HG02870 (cell line): ENCODE results near the gene CD34.

Experiments
- ATAC-seq: cut with Tn5 transposase; IDR thresholded peaks from one replicate; pipeline ENCODE4 v1.9.1; 2021; ENCODE audit warnings: mild to moderate bottlenecking, moderate library complexity; ENCODE audit not compliant: unreplicated experiment

The CD34 gene

GRCh38 chr1:207836591-207837347, 74.2 kb downstream of the CD34 start:
- ATAC-seq, result no peak

- ATAC-seq, result no peak
Measured at GRCh38 chr1:207835958-207836357, 75.0 kb downstream of the CD34 start.

- no peak for ATAC-seq
Measured at GRCh38 chr1:207833956-207834660, 76.8 kb downstream of the CD34 start.

- no peak for ATAC-seq
Measured at GRCh38 chr1:207833381-207833780, 77.5 kb downstream of the CD34 start.

- no peak for ATAC-seq
Measured at GRCh38 chr1:207832796-207833195, 78.1 kb downstream of the CD34 start.

GRCh38 chr1:207831517-207832327, 79.2 kb downstream of the CD34 start:
- ATAC-seq, result peak; percentile 85
